GM12874 (cell line): ENCODE measurements around the gene NPM3.

Source experiments
- TF ChIP-seq, protein P1 (sequence below): IDR thresholded peaks from 2 replicates; pipeline ENCODE4 v1.5.1; 2011; ENCODE audit warnings: low read depth, mild to moderate bottlenecking, control low read depth, low read length, moderate library complexity; ENCODE audit not compliant: insufficient read depth

Gene NPM3

GRCh38 chr10:101816376-101816775 lies 33.1 kb upstream of the NPM3 start:
- TF ChIP-seq, protein P1, sequence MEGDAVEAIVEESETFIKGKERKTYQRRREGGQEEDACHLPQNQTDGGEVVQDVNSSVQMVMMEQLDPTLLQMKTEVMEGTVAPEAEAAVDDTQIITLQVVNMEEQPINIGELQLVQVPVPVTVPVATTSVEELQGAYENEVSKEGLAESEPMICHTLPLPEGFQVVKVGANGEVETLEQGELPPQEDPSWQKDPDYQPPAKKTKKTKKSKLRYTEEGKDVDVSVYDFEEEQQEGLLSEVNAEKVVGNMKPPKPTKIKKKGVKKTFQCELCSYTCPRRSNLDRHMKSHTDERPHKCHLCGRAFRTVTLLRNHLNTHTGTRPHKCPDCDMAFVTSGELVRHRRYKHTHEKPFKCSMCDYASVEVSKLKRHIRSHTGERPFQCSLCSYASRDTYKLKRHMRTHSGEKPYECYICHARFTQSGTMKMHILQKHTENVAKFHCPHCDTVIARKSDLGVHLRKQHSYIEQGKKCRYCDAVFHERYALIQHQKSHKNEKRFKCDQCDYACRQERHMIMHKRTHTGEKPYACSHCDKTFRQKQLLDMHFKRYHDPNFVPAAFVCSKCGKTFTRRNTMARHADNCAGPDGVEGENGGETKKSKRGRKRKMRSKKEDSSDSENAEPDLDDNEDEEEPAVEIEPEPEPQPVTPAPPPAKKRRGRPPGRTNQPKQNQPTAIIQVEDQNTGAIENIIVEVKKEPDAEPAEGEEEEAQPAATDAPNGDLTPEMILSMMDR: no peak

- TF ChIP-seq, protein P1: no peak
Observed at GRCh38 chr10:101814466-101815071, 31.3 kb upstream of the NPM3 start.

- TF ChIP-seq, protein P1: no peak
Observed at GRCh38 chr10:101812606-101813005, 29.4 kb upstream of the NPM3 start.

DNA sequence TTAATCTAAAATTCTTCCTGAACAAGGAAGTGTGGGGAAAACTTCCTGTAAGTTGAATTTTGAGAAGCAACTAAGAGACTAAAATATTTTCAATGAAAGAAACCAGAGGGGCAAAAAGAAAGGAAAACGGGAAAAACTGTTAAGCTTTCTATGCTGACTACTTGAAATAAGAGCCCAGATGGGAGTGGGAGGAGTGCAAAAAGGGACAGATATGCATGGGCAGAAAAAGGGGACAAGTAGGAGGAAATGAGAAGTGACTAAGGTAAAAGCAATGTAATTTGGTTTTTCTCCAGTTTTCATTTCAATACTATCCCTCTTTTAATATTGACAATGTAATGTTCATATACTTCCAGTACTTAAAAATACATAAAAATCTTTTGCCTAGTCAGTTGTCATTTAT lies 23.9 kb upstream of the NPM3 start:
- TF ChIP-seq, protein P1: no peak

- TF ChIP-seq, protein P1: no peak
Observed at GRCh38 chr10:101803511-101803910, 20.3 kb upstream of the NPM3 start.

DNA sequence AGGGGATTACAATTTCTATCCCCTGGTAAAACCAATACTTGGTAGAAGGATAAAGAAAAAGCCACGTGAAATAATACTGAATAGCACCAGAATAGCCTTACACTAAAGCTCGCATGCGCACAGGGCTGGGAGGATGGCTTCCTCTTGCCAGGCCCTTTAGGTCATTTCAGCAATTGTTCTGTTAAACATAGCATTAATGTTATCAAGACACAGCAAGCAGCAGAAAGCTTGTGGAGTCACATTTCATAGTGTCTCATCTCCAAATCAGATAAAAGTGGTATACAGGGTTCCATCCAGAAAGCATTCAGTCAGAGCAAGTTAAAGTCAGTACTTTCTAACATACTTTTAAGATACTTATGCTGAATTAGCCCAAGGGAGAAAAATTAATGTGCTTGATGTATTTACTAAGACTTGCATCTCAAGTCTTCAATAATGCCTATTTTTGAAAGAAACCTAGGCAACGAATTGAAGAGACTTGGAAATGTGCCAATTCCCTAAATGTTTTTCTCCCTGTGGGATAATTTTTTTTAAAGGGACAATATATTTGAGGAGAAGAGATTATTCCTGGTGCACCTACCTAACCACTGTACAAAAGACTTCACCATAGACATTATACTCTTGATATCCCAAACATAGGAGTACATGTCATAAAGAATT lies 14.3 kb upstream of the NPM3 start:
- TF ChIP-seq, protein P1: no peak

- TF ChIP-seq, protein P1: no peak
Observed at GRCh38 chr10:101793526-101793925, 10.3 kb upstream of the NPM3 start.
